Ascending aorta (tissue), 2 donors: ENCODE measurements around the gene BNC2. TPM values are rescaled to one million over a fixed set of nuclear protein-coding genes. Genes with fewer than 3 reads are reported as not detected.

Experiments
- DNase-seq, 2 donors: peaks; one replicate each; pipeline ENCODE4 v3.0.0-alpha.2; 2019; ENCODE audit warnings: low spot score in 2 of 2
- H3K27ac ChIP-seq, 2 donors: fragments of 200-600 bp; sonication (generic); one replicate each; pipeline ENCODE4 v1.5.1; 2016 to 2017; ENCODE audit warnings: mild to moderate bottlenecking in 1 of 2
- H3K27me3 ChIP-seq: fragments of 200-600 bp; sonication (generic); one replicate; pipeline ENCODE4 v1.5.1; 2017
- H3K36me3 ChIP-seq, 2 donors: fragments of 200-600 bp; sonication (generic); one replicate each; pipeline ENCODE4 v1.5.1; 2016
- H3K4me1 ChIP-seq, 2 donors: fragments of 200-600 bp; sonication (generic); one replicate each; pipeline ENCODE4 v1.5.1; 2016 to 2017; ENCODE audit warnings: mild to moderate bottlenecking in 1 of 2
- H3K4me3 ChIP-seq, 2 donors: fragments of 200-600 bp; sonication (generic); one replicate each; pipeline ENCODE4 v1.5.1; 2016 to 2017; ENCODE audit warnings: mild to moderate bottlenecking in 1 of 2
- H3K9me3 ChIP-seq, 2 donors: fragments of 200-600 bp; sonication (generic); one replicate each; pipeline ENCODE4 v1.5.1; 2016
- CTCF ChIP-seq, 3 experiments: fragments of 200-600 bp in 2 of 3; fragments of 450-650 bp in 1 of 3; sonication (generic) in 2 of 3; IDR thresholded peaks; one replicate each; pipeline ENCODE4 v1.5.1; 2016 to 2019; ENCODE audit warnings: antibody characterized with exemption in 3 of 3, mild to moderate bottlenecking in 1 of 3, moderate library complexity in 1 of 3
- intact Hi-C: fragments of 100-400 bp; cut with DNase I; formaldehyde crosslinking; loops from one replicate; pipeline ENCODE4 v1.15.1; 2023
- total RNA-seq: library from RNA; depleted of rRNA; stranded (reverse); fragments of >200 nt; gene quantifications from one replicate; pipeline ENCODE4 v1.1.0, GENCODE V29; 2016

BNC2 gene
- total RNA-seq, 1 donor from 2014 or later = 25.5 TPM

GRCh38 chr9:16768816-16769215 lies 101.7 kb downstream of the BNC2 start:
- Histone ChIP-seq H3K36me3 (no peaks in the 10 kb centered on the region), H3K9me3 (no peaks in the 10 kb centered on the region), H3K4me3 (no peak overlapping the region), H3K27me3 (no peaks in the 10 kb centered on the region), H3K27ac (no peak overlapping the region), H3K4me1 (no peaks in the 10 kb centered on the region)
- intact Hi-C loops = no loop called here
- DNase-seq = no peak
- TF ChIP-seq CTCF (IDR thresholded peaks at IDR 0.05) = no peak

DNA sequence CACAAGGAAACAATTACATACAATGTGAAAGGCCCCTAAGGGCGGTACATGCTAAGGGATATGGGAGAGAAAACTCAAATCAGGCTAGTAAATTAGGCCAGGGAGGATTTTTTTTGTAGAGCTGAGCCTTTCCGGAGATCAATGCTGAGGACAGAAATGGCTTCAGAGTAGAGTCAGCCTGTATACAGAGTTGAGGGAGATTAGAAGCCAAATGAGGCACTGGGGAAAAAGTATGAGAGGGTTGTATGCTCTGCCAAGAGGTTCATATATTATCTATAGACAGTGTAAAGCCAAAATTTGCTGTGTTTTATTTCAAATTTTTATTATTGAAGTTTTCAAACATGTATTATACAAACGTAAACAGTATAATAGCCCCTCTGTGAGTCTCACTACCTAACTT lies 103.1 kb downstream of the BNC2 start:
- H3K4me1 ChIP-seq = no peaks in the 10 kb centered on the region
- H3K9me3 ChIP-seq = no peaks in the 10 kb centered on the region
- no peaks in the 10 kb centered on the region for H3K27me3 ChIP-seq
- H3K27ac ChIP-seq = no peak overlapping the region
- no peak for TF ChIP-seq CTCF (IDR thresholded peaks at IDR 0.05)
- DNase-seq = no peak
- no peaks in the 10 kb centered on the region for H3K36me3 ChIP-seq
- intact Hi-C loops = no loop called here
- no peak overlapping the region for H3K4me3 ChIP-seq

GRCh38 chr9:16763946-16764345 lies 106.5 kb downstream of the BNC2 start:
- Histone ChIP-seq H3K27ac (no peak overlapping the region), H3K27me3 (no peaks in the 10 kb centered on the region), H3K4me3 (no peak overlapping the region), H3K4me1 (no peaks in the 10 kb centered on the region), H3K9me3 (no peaks in the 10 kb centered on the region), H3K36me3 (no peaks in the 10 kb centered on the region)
- DNase-seq = no peak
- intact Hi-C loops = no loop called here
- no peak for TF ChIP-seq CTCF (IDR thresholded peaks at IDR 0.05)

GRCh38 chr9:16755467-16756160 lies 114.9 kb downstream of the BNC2 start:
- DNase-seq = no peak
- Histone ChIP-seq H3K27me3 (no peaks in the 10 kb centered on the region), H3K36me3 (no peaks in the 10 kb centered on the region), H3K4me3 (no peak overlapping the region), H3K4me1 (no peaks in the 10 kb centered on the region), H3K27ac (no peak overlapping the region), H3K9me3 (no peaks in the 10 kb centered on the region)
- intact Hi-C loops = no loop called here
- no peak for TF ChIP-seq CTCF (IDR thresholded peaks at IDR 0.05)

DNA sequence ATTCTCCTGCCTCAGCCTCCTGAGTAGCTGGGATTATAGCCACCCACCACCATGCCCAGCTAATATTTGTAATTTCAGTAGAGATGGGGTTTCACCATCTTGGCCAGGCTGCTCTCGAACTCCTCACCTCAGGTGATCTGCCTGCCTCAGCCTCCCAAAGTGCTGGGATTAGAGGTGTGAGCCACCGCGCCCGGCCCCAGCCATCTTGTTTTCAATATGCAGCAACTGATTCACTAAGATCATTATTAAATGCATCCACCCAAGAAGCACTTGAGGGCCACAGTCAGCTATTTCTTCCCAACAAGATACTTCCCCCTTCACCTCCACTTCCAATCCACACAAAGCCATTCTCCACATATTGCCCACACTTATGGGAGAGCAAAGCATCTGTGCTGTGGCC lies 115.8 kb downstream of the BNC2 start:
- TF ChIP-seq CTCF (IDR thresholded peaks at IDR 0.05) = no peak
- intact Hi-C loops = no loop called here

GRCh38 chr9:16753256-16753655 lies 117.2 kb downstream of the BNC2 start:
- no peak overlapping the region for H3K4me3 ChIP-seq
- no peak for DNase-seq
- H3K36me3 ChIP-seq = no peaks in the 10 kb centered on the region
- no peaks in the 10 kb centered on the region for H3K27me3 ChIP-seq
- no peak for TF ChIP-seq CTCF (IDR thresholded peaks at IDR 0.05)
- H3K27ac ChIP-seq = no peak overlapping the region
- no peaks in the 10 kb centered on the region for H3K9me3 ChIP-seq
- no peaks in the 10 kb centered on the region for H3K4me1 ChIP-seq
- intact Hi-C loops = no loop called here

More for the DNA sequence above, 115.8 kb downstream of the BNC2 start:
- Histone ChIP-seq H3K27me3 (no peaks in the 10 kb centered on the region), H3K27ac (no peak overlapping the region), H3K9me3 (no peaks in the 10 kb centered on the region), H3K4me1 (no peaks in the 10 kb centered on the region), H3K4me3 (no peak overlapping the region), H3K36me3 (no peaks in the 10 kb centered on the region)
- DNase-seq = no peak
